ENCODE results near the gene SLCO1A2. TPM values are rescaled to one million over a fixed set of nuclear protein-coding genes. Genes with fewer than 3 reads are reported as not detected.

The SLCO1A2 gene
- total RNA-seq, 1 experiment from 2014 or later = 0.63 TPM

DNA sequence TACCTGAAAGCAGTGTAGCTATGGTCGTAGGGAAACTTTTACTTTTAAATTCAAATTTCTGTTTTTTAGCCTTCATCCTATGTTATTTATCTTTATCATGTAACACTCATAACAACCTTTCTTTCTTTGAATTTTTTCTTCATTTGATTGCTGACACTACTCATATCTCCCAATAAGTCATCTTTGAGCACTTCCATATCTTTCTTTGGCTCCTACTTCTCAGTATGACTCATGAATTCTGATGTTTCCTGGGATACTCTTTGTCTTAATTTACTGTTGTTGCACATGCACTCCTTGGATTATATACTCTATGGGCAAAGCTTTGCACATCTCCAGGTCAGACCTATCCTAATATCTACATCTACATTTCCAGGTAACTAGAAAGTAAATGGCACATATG is 19.9 kb upstream of the SLCO1A2 start:
- no peaks in the 10 kb centered on the region for H3K9me2 ChIP-seq (ENCODE audit: insufficient read depth)
- H3K4me3 ChIP-seq = no peak overlapping the region
- H3K9me3 ChIP-seq (ENCODE audit: insufficient read depth, low read depth) = no peaks in the 10 kb centered on the region
- H3K4me1 ChIP-seq (replicated peaks; ENCODE audit: insufficient read depth) = no peaks in the 10 kb centered on the region
- ChIA-PET POLR2A (ENCODE audit: unreplicated experiment) (interaction anchor here (0.6 kb wide), 1 partner anchor 550 kb away, joined by 5 read pairs; no protein-coding TSS in a partner anchor), CTCF (no interaction called here)
- no peaks in the 10 kb centered on the region for H3K27me3 ChIP-seq (ENCODE audit: insufficient read depth, low read depth)
- H3K79me2 ChIP-seq (ENCODE audit: low read depth) = no peaks in the 10 kb centered on the region
- intact Hi-C loops (cut with micrococcal nuclease; ENCODE audit: unreplicated experiment) = no loop called here
- H2AFZ ChIP-seq = no peak overlapping the region
- H3F3A ChIP-seq (ENCODE audit: insufficient read depth, low read depth) = no peaks in the 10 kb centered on the region
- H3K4me2 ChIP-seq = no peak overlapping the region
- no peak for DNase-seq
- BruUV-seq (replicated peaks) = no TSS peak
- no peak for TF ChIP-seq EZH2 (IDR thresholded peaks at IDR 0.05; ENCODE audit: low read depth)
- TF ChIP-seq, protein P1, sequence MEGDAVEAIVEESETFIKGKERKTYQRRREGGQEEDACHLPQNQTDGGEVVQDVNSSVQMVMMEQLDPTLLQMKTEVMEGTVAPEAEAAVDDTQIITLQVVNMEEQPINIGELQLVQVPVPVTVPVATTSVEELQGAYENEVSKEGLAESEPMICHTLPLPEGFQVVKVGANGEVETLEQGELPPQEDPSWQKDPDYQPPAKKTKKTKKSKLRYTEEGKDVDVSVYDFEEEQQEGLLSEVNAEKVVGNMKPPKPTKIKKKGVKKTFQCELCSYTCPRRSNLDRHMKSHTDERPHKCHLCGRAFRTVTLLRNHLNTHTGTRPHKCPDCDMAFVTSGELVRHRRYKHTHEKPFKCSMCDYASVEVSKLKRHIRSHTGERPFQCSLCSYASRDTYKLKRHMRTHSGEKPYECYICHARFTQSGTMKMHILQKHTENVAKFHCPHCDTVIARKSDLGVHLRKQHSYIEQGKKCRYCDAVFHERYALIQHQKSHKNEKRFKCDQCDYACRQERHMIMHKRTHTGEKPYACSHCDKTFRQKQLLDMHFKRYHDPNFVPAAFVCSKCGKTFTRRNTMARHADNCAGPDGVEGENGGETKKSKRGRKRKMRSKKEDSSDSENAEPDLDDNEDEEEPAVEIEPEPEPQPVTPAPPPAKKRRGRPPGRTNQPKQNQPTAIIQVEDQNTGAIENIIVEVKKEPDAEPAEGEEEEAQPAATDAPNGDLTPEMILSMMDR (conservative IDR thresholded peaks at IDR 0.05) = no peak
- H3K27ac ChIP-seq = no peak overlapping the region
- H4K20me1 ChIP-seq (ENCODE audit: insufficient read depth) = no peaks in the 10 kb centered on the region
- no peaks in the 10 kb centered on the region for H3K36me3 ChIP-seq (ENCODE audit: low read depth)

DNA sequence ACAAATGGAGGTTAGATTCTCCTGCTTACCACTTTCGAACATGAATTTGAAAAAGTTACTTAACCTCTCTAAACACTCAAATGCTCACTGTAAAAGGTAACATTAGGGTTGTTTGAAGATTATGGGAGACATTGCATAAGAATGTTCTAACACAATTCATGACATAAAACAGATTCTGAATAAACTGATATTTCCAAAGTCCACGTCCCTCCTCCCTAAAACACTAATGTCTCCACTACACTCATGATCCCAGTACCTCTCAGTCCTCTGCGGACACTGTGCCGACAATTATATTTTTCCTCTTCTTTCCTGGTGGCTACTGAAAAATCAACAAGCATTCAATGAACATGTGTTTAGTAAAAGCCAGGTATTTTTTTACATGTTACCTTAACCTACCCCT is 19.2 kb upstream of the SLCO1A2 start:
- H4K20me1 ChIP-seq (ENCODE audit: insufficient read depth) = no peaks in the 10 kb centered on the region
- TF ChIP-seq, protein P1 (conservative IDR thresholded peaks at IDR 0.05) = no peak
- no peak for TF ChIP-seq EZH2 (IDR thresholded peaks at IDR 0.05; ENCODE audit: low read depth)
- no peak overlapping the region for H2AFZ ChIP-seq
- intact Hi-C loops (cut with micrococcal nuclease; ENCODE audit: unreplicated experiment) = no loop called here
- H3K4me2 ChIP-seq = no peak overlapping the region
- no peaks in the 10 kb centered on the region for H3K36me3 ChIP-seq (ENCODE audit: low read depth)
- no peak overlapping the region for H3K4me3 ChIP-seq
- H3K27me3 ChIP-seq (ENCODE audit: insufficient read depth, low read depth) = no peaks in the 10 kb centered on the region
- no peak for DNase-seq
- H3K79me2 ChIP-seq (ENCODE audit: low read depth) = no peaks in the 10 kb centered on the region
- no peaks in the 10 kb centered on the region for H3K4me1 ChIP-seq (replicated peaks; ENCODE audit: insufficient read depth)
- BruUV-seq (replicated peaks) = no TSS peak
- no peaks in the 10 kb centered on the region for H3K9me3 ChIP-seq (ENCODE audit: insufficient read depth, low read depth)
- H3F3A ChIP-seq (ENCODE audit: insufficient read depth, low read depth) = no peaks in the 10 kb centered on the region
- ChIA-PET POLR2A (ENCODE audit: unreplicated experiment) (no interaction called here), CTCF (no interaction called here)
- no peaks in the 10 kb centered on the region for H3K9me2 ChIP-seq (ENCODE audit: insufficient read depth)
- no peak overlapping the region for H3K27ac ChIP-seq

DNA sequence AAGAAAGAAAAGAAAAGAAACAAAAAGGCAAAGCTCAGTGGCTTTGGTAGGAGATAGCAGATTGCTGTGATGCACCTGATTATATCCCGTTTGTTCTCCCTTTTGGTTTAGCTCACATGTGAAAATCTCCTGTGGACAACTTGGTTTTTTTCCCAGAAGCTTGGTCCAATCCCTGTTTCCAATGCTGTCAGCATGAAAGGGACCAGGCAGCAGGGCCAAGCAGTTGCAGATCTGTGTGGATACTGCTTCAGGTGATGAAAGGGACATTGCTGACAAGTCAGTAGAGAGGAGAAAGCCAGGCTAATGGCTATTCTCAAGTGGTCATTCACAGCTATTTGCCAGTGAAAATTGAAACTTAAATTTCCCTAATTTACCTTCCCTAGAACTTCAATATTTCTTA is 18.8 kb upstream of the SLCO1A2 start:
- Histone ChIP-seq H3K4me2 (no peak overlapping the region), H3K4me1 (replicated peaks; ENCODE audit: insufficient read depth) (no peaks in the 10 kb centered on the region), H3F3A (ENCODE audit: insufficient read depth, low read depth) (no peaks in the 10 kb centered on the region), H3K27me3 (ENCODE audit: insufficient read depth, low read depth) (no peaks in the 10 kb centered on the region), H3K4me3 (no peak overlapping the region), H3K79me2 (ENCODE audit: low read depth) (no peaks in the 10 kb centered on the region), H3K27ac (no peak overlapping the region), H3K9me2 (ENCODE audit: insufficient read depth) (no peaks in the 10 kb centered on the region), H3K36me3 (ENCODE audit: low read depth) (no peaks in the 10 kb centered on the region), H3K9me3 (ENCODE audit: insufficient read depth, low read depth) (no peaks in the 10 kb centered on the region), H2AFZ (no peak overlapping the region), H4K20me1 (ENCODE audit: insufficient read depth) (no peaks in the 10 kb centered on the region)
- no peak for DNase-seq
- TF ChIP-seq, protein P1 (conservative IDR thresholded peaks at IDR 0.05) = no peak
- no peak for TF ChIP-seq EZH2 (IDR thresholded peaks at IDR 0.05; ENCODE audit: low read depth)
- ChIA-PET CTCF (no interaction called here), POLR2A (ENCODE audit: unreplicated experiment) (no interaction called here)
- intact Hi-C loops (cut with micrococcal nuclease; ENCODE audit: unreplicated experiment) = no loop called here
- BruUV-seq (replicated peaks) = no TSS peak
